Neural crest cell (in vitro differentiated cells): ENCODE measurements around the gene FBXL7. TPM values are rescaled to one million over a fixed set of nuclear protein-coding genes. Genes with fewer than 3 reads are reported as not detected.

Experiments used
- DNase-seq: peaks from one replicate; pipeline ENCODE4 v3.0.0; 2021; ENCODE audit warnings: low read depth, mixed read lengths, low spot score
- H3K27ac Mint-ChIP-seq: one replicate; pipeline ENCODE4 v1.8.0; 2021; ENCODE audit warnings: mild to moderate bottlenecking, mixed read lengths; ENCODE audit not compliant: unreplicated experiment
- H3K27me3 Mint-ChIP-seq: 2 replicates; pipeline ENCODE4 v1.8.0; 2021; ENCODE audit warnings: low read depth, mild to moderate bottlenecking, mixed read lengths
- H3K36me3 Mint-ChIP-seq: 2 replicates; pipeline ENCODE4 v1.8.0; 2021; ENCODE audit warnings: low read depth, mild to moderate bottlenecking, mixed read lengths
- H3K4me1 Mint-ChIP-seq: 2 replicates; pipeline ENCODE4 v1.8.0; 2021; ENCODE audit warnings: mixed read lengths
- H3K4me3 Mint-ChIP-seq: one replicate; pipeline ENCODE4 v1.8.0; 2021; ENCODE audit warnings: mild to moderate bottlenecking, mixed read lengths
- H3K9me3 Mint-ChIP-seq: 2 replicates; pipeline ENCODE4 v1.8.0; 2021; ENCODE audit warnings: mixed read lengths
- microRNA-seq: library from miRNA; unstranded; fragments of <30 nt; microRNA quantifications from one replicate; pipeline ENCODE4, GENCODE V29; 2020
- total RNA-seq: library from RNA; stranded (reverse); gene quantifications from 2 replicates; pipeline ENCODE4 v1.2.1, GENCODE V29; 2021
- TF ChIP-seq, protein P1 (sequence below): fragments of 200-600 bp; sonication (generic); conservative IDR thresholded peaks from 2 replicates; pipeline ENCODE4 v1.5.0; 2021; ENCODE audit warnings: antibody characterized with exemption, mild to moderate bottlenecking

The FBXL7 gene
- total RNA-seq, 1 donor from 2014 or later = 20.8 TPM

DNA sequence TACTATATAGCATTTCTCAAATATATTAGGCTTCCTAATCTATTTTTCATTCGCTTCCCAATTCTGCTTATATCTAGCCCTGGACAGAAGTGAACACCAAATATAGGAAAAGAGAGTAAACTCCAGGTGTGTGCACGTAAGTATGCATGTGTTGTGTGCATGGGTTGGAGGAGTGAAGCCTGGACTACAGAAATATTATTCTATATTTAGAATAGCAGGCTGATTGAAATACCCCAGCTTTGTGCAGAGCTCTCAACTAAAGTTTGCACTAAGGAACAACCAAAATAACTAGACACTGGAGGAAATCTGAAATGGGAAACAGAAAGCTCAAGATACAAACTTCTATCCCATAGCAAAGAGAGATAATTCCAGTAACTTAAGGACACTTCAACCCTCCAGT lies 480.9 kb downstream of the FBXL7 start:
- no peak overlapping the region for H3K27ac Mint-ChIP-seq
- H3K4me1 Mint-ChIP-seq = no peaks in the 10 kb centered on the region
- no peak for DNase-seq
- H3K36me3 Mint-ChIP-seq = no peaks in the 10 kb centered on the region
- TF ChIP-seq, protein P1, sequence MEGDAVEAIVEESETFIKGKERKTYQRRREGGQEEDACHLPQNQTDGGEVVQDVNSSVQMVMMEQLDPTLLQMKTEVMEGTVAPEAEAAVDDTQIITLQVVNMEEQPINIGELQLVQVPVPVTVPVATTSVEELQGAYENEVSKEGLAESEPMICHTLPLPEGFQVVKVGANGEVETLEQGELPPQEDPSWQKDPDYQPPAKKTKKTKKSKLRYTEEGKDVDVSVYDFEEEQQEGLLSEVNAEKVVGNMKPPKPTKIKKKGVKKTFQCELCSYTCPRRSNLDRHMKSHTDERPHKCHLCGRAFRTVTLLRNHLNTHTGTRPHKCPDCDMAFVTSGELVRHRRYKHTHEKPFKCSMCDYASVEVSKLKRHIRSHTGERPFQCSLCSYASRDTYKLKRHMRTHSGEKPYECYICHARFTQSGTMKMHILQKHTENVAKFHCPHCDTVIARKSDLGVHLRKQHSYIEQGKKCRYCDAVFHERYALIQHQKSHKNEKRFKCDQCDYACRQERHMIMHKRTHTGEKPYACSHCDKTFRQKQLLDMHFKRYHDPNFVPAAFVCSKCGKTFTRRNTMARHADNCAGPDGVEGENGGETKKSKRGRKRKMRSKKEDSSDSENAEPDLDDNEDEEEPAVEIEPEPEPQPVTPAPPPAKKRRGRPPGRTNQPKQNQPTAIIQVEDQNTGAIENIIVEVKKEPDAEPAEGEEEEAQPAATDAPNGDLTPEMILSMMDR = no peak
- H3K4me3 Mint-ChIP-seq = no peak overlapping the region
- H3K9me3 Mint-ChIP-seq = peaks cover 5% of the 10 kb centered on the region
- no peaks in the 10 kb centered on the region for H3K27me3 Mint-ChIP-seq

- no peak overlapping the region for H3K4me3 Mint-ChIP-seq
- no peak for DNase-seq
- TF ChIP-seq, protein P1 = no peak
- no peaks in the 10 kb centered on the region for H3K4me1 Mint-ChIP-seq
- H3K27ac Mint-ChIP-seq = no peak overlapping the region
- no peaks in the 10 kb centered on the region for H3K36me3 Mint-ChIP-seq
- peaks cover 7% of the 10 kb centered on the region for H3K9me3 Mint-ChIP-seq
- H3K27me3 Mint-ChIP-seq = no peaks in the 10 kb centered on the region
Measured at GRCh38 chr5:15983392-15983791, 483.4 kb downstream of the FBXL7 start.

Small RNA genes lying within 50 kb of the gene (microRNA-seq; reads per million reads assigned to microRNA genes)
- gene MIR887 = 1,378 reads per million, percentile 84 among the genes with 10 or more reads in this experiment
